GM18873 (cell line): ENCODE data around the gene ANKS1B.

Experiments
- ATAC-seq: cut with Tn5 transposase; IDR thresholded peaks from one replicate; pipeline ENCODE4 v1.9.1; 2021; ENCODE audit warnings: mild to moderate bottlenecking, moderate library complexity, moderate number of reproducible peaks; ENCODE audit not compliant: unreplicated experiment, low FRiP score

The ANKS1B gene

DNA sequence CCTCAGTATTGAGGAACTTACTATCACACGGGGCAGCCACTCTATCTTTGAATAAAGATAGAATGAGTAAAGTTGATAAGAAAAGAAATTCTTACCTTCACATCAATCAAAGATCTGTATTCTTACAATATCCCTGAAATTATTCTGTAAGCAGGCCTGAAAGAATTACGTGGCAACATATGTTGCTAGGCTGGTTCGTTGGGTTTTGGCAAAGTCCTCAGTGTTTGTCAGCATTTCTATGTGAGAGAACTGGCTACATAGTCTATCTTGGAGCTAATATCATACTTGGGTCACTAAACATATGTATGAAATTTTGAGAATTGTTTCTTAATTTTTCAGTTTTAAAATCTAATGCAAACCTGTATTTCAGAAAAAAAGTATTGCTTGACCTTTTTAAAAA lies 749.4 kb downstream of the ANKS1B start:
- no peak for ATAC-seq

- ATAC-seq = no peak
Observed at GRCh38 chr12:99234702-99235101, 750.0 kb downstream of the ANKS1B start.

- ATAC-seq = no peak
Observed at GRCh38 chr12:99232324-99232723, 752.4 kb downstream of the ANKS1B start.

DNA sequence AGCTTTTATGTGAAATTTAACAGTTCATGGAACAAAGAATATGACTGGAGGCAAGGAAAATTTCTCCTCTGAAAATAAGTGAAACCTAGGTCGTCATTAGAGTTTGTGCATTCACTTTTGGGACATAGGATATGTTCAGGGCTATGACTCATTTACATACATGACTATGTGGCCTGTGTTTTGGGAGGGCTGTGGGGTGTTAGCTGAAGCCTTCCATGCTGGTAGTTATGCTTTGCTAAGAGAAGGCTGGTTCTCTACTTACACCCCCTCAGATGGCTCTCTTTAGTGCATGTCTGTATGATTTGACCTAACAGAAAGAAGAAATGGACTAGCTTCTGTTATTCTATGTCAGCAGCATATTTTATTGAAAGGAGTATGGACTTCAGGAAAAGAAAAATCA lies 753.7 kb downstream of the ANKS1B start:
- no peak for ATAC-seq

DNA sequence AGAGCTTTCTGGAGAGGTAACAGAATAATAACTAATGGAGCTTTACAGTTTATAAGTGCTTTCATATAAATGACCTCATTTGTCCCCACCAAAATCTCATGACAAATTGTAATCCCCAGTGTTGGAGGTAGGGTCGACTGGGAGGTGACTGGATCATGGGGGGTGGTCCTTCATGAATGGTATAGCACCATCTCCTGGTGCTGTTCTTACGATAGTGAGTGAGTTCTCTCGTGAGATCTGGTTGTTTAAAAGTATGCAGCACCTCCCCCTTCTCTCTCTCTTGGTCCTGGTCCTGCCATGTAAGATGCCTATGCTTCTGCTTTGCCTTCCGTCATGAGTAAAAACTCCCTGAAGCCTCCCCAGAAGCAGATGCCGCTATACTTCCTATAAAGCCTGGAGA lies 760.5 kb downstream of the ANKS1B start:
- ATAC-seq = no peak

- ATAC-seq = no peak
Observed at GRCh38 chr12:99223579-99223978, 761.2 kb downstream of the ANKS1B start.

DNA sequence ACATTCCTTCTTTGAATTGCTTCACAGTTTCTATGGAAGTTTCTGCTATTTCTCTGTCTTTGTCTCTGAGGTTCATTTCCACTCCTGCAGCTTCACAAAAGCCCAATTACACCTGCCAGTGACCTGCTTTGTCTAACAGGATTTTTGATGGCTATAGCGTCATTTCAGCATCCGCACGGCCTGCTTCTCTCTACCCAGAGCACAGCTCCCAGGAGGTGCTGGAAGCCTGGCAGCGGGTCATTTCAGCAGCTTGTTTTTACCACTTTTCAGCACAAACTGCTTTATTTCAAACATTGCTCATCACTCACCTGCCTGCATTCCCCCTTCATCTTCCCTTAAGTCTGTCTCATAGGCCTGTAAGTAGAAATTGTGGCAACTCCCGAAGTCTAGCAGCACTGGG lies 771.7 kb downstream of the ANKS1B start:
- ATAC-seq = no peak

DNA sequence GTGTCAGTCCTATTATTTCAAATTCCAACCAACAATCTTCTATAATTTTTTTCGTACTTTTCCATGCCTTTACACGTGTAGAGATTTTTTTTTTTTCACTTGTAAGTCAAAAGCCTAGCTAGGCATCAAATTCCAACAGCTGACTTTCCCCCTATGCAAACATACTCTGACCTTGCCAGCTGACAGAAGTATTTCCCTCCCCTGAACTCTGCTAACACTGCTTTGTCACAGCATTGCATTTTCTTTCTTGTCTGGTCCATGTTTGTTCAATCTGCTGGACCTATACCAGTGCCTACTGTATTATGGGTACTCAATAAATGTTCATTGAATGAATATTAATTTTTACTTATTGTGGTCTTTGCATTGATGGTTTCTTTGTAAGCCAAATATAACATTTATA lies 772.5 kb downstream of the ANKS1B start:
- ATAC-seq = no peak

DNA sequence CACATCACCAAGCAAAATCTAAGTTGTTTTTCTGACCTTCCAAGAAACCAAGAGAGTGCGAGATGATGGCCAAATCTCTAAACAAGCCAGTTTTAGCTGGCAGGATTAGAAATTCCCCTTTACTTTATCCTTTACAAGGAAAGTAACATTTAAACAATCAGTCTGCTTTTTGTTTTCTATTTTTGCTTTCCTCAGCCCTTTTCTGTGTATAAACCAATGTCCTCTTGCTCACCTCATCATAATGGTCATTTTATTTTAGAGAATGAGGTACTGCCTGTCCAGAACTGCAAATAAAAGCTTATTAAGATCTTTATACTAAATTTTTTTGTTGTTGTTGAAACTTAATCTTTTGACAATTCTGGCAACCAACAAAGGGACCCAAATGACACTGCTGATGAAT lies 779.6 kb downstream of the ANKS1B start:
- no peak for ATAC-seq

GRCh38 chr12:99201906-99202645 lies 782.7 kb downstream of the ANKS1B start:
- no peak for ATAC-seq

GRCh38 chr12:99200711-99201384 lies 783.9 kb downstream of the ANKS1B start:
- ATAC-seq = no peak

GRCh38 chr12:99195474-99195873 lies 789.3 kb downstream of the ANKS1B start:
- no peak for ATAC-seq

- ATAC-seq = no peak
Observed at GRCh38 chr12:99192489-99192888, 792.2 kb downstream of the ANKS1B start.

DNA sequence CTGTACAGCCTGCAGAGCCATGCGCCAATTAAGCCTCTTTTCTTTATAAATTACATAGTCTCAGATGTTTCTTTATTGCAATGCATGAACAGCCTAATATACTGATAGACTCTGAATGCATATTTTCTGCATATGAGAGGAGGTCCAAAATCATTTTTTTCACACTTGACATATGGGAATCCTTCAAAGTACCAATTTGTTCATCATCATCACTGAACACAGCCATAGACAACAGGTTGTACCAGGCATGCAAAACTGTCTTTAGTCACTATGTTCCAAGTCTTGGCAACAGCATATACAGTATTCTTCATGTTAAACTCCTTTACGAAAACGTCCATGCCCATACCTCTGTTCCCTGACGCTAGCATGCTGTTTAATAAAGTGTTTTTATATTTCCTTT lies 807.9 kb downstream of the ANKS1B start:
- no peak for ATAC-seq

GRCh38 chr12:99170461-99170860 lies 814.3 kb downstream of the ANKS1B start:
- no peak for ATAC-seq

DNA sequence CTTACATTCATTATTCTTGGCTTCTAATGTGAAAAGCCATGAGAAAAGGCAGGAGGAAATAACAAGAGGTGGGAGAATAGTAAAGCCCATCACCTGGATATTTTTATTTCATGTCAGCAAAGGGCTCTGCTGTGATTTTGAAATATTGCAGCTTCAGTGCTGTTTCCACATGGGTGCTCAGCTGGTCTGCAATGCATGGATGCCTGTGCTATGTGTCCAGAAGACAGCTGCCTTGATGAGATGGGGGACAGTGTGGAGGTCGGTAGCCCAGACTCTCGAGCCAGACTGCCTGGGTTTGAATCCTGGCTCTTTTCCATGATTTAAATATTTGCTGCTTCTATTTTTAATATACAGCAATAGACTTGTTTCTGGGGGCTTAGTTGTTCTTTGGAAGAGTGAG lies 814.7 kb downstream of the ANKS1B start:
- ATAC-seq = no peak

DNA sequence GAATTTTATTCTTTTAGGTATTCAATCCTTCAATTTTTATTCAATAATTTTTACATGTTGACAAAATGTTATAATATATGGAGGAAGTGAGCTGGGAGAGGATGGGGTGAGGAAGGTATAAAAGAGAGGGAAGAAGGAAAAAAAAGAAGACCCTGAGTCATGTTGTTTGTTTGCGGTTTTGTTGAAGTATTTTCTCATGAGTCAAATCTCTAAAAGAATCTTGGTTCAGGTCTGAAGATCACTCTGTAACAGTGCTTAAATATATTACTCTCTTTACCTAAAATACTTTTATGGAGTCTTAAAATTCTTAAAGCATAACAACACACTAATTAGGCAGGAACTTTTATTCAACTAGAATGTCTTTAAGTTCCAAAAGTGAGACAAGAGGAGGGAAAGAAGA lies 826.8 kb downstream of the ANKS1B start:
- no peak for ATAC-seq

- no peak for ATAC-seq
Observed at GRCh38 chr12:99154983-99155336, 829.8 kb downstream of the ANKS1B start.

- no peak for ATAC-seq
Observed at GRCh38 chr12:99154216-99154982, 830.3 kb downstream of the ANKS1B start.

- ATAC-seq = no peak
Observed at GRCh38 chr12:99153293-99153692, 831.4 kb downstream of the ANKS1B start.

- no peak for ATAC-seq
Observed at GRCh38 chr12:99152337-99152736, 832.4 kb downstream of the ANKS1B start.

GRCh38 chr12:99151744-99152143 lies 833.0 kb downstream of the ANKS1B start:
- no peak for ATAC-seq
